Stimulated activated CD4-positive, alpha-beta T cell treated with anti-CD3 and anti-CD28 coated beads, Interleukin-4, amount 100 ng/mL, for 4 hours (primary cell): Measurements from ENCODE around the gene TNIP2.

Experiments used
- DNase-seq, 2 experiments: peaks; one replicate each; pipeline ENCODE4 v3.0.0-alpha.2; 2020

TNIP2 gene

GRCh38 chr4:2714918-2715317, 41.2 kb downstream of the TNIP2 start:
- no peak for DNase-seq

GRCh38 chr4:2714061-2714770, 41.9 kb downstream of the TNIP2 start:
- peak in 1 of 2 experiments; percentile 59 for DNase-seq

- no peak for DNase-seq
Measured at GRCh38 chr4:2713337-2713736, 42.8 kb downstream of the TNIP2 start.

- no peak for DNase-seq
Measured at GRCh38 chr4:2712261-2712842, 43.8 kb downstream of the TNIP2 start.

GRCh38 chr4:2702770-2703169, 53.4 kb downstream of the TNIP2 start:
- no peak for DNase-seq

- no peak for DNase-seq
Measured at GRCh38 chr4:2702361-2702760, 53.8 kb downstream of the TNIP2 start.

GRCh38 chr4:2700031-2700430, 56.1 kb downstream of the TNIP2 start:
- DNase-seq = no peak

GRCh38 chr4:2699534-2699933, 56.6 kb downstream of the TNIP2 start:
- DNase-seq = no peak

GRCh38 chr4:2698951-2699505, 57.1 kb downstream of the TNIP2 start:
- DNase-seq = no peak

- no peak for DNase-seq
Measured at GRCh38 chr4:2698504-2698903, 57.6 kb downstream of the TNIP2 start.

- DNase-seq = no peak
Measured at GRCh38 chr4:2697995-2698414, 58.1 kb downstream of the TNIP2 start.

GRCh38 chr4:2696423-2696822, 59.7 kb downstream of the TNIP2 start:
- no peak for DNase-seq

GRCh38 chr4:2695346-2696060, 60.6 kb downstream of the TNIP2 start:
- no peak for DNase-seq

- no peak for DNase-seq
Measured at GRCh38 chr4:2694691-2695090, 61.4 kb downstream of the TNIP2 start.

GRCh38 chr4:2691952-2692435, 64.1 kb downstream of the TNIP2 start:
- peak in 1 of 2 experiments; percentile 19 for DNase-seq
